Stimulated activated CD4-positive, alpha-beta T cell treated with anti-CD3 and anti-CD28 coated beads, Interleukin-4, amount 100 ng/mL, for 1 hour (primary cell): ENCODE data around the gene UMAD1.

Source experiments
- DNase-seq: peaks from one replicate; pipeline ENCODE4 v3.0.0-alpha.2; 2020

The UMAD1 gene

DNA sequence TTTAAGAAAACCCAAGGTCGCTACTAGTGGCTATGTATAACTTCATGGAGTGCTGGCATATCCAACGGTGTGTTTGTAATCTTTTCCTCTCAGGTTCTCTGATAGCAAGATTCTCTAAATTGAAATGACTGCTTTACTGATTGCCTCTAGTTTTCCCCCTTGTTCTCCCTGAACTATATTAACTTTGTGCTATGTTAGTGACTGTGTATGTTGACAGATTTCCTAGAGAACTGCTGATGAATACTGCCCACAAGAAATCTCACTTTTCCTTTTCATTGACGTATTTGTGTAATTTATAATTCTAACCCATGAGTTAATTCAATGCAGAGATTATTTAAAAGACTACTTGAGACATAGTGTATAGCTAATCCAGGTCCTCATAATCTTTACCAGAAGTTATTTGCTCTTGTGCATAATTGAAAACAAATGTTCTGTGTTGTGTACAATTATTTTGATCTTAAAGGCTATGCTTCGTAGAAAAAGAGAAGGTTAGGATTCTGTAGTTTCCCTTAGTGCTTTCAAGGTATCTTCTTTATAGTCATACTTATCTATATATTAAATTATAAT lies 257.5 kb downstream of the UMAD1 start:
- DNase-seq: no peak

DNA sequence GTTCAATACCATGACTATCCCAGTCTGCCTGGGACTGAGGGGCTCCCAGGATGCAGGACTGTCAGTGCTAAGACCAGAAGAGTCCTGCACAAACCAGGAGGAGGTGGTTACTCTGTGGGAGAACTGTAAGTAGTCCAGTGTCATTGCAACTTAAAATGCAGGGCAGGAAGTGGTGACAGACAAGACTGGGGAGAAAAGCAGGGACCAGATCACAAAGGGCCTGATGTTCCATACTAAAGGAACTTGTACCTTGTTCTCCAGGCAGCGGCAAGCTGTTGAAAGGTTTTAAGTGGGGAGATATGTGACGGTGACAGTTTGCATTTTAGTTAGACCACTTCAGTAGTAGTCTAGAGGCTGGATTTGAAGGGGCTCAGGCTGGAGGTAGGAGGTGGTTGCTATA lies 262.3 kb downstream of the UMAD1 start:
- DNase-seq: no peak

DNA sequence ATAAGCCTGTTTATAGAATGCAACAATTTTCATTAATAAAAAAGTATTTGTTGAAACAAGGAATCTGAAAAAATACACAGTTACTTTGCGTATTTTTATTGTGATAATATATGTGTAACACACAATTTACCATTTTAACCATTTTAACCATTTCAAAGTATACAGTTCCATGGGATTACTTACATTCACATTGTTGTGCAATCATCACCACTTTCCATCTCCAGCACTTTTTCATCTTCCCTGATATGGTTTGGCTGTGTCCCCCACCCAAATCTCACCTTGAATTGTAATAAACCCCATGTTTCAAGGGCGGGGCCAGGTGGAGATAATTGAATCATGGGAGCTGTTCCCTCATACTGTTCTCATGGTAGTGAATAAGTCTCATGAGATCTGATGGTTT lies 266.8 kb downstream of the UMAD1 start:
- no peak for DNase-seq

DNA sequence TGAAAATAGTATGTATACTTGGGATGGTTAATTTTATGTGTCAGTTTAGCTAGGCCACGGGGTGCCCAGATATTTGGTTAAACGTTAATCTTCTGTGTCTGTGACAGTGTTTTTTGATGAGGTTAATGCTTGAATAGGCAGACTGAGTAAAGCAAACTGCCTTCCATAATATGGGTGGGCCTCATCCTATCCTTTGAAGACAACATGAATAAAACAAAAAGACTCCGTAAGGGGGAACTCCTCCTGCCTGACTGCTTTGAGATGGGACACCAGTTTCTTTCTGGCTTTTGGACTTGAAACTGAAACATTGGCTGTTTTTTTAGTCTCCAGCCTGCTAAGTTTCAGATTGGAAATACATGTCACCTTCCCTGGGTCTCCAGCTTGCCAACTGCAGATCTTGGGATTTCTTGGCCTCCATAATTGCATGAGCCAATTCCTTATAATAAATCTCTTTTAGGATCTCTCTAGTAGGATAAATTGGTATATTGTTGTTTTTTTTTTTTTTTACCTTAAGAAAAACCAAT lies 268.1 kb downstream of the UMAD1 start:
- no peak for DNase-seq

DNA sequence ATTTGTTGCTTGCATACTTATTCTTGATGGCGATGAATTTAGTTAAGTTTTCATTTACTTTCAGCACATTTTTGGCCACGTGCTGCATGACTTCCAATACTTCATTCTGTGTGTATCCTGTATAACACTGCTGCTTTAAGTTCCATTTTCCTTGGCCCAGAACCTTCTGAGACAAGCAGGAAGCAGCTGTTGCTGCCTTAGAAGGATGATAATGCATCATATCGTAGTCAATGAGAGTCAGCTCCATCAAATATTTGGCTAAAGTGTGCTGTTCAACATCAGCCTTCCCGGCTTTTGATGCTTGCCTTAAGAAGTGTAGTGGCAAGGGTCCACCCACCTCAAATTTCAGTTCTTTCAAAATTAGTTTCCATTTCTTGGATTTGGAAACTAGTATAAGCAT lies 268.8 kb downstream of the UMAD1 start:
- no peak for DNase-seq

DNA sequence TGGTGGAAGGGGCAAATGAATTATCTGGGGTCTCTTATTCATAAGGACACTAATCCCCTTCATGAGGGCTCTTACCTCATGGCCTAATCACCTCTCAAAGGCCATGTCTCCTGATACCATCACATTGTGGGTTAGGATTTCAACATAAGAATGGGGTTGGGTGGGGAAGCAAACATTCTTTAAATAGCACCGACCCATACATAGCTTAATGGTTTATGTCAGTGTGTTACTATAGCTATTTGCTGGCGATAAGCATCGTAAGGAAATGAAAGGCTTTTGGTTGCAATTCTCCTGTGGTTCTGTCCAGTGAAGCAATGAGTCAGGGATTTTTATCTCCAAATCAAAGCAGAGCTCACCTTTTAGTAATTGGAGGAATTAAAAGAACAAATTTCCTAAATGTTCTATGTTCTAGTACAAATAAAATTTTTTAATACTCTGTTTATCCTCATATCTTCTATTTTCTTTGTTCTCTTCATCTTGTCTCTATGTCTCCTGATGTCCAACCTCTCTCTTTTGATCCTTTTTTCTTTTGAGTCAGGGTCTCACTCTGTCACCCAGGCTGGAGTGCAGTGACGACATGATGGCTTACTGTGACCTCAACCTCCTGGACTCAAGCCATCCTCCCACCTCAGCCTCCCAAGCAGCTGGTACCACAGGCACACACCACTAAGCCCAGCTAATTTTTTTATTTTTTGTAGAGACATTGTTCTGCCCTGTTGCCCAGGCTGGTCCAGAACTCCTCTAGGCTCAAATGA lies 271.0 kb downstream of the UMAD1 start:
- DNase-seq: no peak

DNA sequence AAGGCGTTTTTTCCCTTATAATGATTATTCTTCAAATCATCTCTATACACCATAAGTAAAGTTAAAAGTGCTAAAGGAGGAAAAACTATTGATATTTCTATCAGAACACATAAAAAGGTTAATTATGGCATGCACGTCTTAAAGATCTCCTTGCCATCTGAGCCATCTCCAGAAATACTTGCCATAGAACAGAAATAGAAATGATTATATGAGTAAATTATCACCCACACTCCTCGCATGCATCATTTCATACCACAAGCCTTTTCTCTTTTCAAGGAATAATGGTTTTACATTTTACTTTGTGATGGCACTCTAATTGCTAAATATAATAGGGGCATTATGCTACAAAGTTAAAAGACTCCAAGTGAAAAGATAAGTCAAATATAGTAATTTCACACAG lies 272.4 kb downstream of the UMAD1 start:
- DNase-seq: no peak

DNA sequence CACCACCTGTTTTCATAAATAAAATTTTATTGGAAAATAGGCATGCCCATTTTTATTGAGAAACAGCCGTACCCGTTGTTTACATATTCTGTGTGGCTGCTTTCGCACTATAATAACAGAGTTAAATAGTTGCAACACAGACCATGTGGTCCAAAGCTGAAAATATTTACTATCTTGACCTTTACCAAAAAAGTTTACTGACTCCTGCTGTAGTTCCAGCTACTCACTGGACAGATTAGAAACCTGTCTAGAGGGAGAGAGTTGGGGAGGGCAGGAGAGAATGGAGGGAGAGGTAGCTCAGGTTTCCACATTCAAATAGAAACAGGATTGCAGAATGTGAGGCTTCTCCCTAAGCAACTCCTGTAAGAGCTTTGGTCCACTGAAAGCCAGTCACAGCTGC lies 273.0 kb downstream of the UMAD1 start:
- no peak for DNase-seq

DNA sequence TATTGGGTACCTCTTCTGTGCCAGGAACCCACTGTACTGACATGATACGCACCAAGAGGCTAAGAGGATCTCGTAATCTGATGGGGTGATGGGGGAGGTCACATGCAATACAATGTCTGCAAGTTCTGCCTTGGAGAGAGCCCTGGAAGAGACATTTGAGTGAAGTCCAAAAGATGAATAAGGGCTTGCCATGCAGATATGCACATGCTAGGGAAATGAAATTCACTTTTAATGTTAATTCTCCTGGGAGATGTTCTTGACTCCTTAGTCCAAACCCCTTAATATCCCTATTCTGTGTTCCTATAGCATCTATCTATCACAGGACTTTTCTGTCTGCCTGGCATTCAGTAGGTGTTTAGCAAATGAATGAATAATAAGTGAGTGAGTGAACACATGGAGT lies 274.0 kb downstream of the UMAD1 start:
- no peak for DNase-seq

DNA sequence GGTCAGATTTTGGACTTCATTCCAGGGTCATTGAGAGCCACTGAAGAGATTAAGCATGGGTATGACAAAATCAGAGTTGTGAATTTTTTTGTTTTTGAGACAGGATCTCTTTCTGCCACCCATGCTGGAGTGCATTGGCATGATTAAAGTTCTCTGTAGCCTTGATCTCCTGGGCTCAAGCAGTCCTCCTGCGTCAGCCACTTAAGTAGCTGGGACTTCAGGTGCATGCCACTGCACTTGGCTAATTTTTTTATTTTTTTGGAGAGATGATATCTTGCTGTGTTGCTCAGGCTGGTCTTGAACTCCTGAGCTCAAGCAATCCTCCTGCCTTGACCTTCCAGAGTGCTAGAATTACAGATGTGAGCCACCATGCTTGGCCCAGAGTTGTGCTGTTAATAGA lies 275.5 kb downstream of the UMAD1 start:
- no peak for DNase-seq

DNA sequence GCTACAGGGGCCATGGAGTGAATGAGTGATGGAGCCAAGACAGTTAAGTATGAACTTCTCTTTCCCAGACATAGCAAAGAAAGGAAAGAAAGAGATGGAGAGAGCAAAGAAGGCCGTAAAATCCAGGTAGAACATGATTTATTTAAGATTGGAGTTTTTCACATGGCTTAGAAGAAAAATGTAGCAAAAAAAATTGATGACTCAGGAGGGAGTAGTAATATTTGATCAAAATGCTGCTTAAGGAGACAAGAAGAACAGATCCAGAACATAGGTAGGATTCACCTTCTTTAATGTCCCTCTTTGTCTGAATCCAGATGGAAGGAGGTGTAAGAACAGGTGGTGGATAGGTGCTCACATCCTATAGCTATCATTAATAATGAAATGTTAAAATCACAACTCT lies 277.0 kb downstream of the UMAD1 start:
- DNase-seq: no peak

DNA sequence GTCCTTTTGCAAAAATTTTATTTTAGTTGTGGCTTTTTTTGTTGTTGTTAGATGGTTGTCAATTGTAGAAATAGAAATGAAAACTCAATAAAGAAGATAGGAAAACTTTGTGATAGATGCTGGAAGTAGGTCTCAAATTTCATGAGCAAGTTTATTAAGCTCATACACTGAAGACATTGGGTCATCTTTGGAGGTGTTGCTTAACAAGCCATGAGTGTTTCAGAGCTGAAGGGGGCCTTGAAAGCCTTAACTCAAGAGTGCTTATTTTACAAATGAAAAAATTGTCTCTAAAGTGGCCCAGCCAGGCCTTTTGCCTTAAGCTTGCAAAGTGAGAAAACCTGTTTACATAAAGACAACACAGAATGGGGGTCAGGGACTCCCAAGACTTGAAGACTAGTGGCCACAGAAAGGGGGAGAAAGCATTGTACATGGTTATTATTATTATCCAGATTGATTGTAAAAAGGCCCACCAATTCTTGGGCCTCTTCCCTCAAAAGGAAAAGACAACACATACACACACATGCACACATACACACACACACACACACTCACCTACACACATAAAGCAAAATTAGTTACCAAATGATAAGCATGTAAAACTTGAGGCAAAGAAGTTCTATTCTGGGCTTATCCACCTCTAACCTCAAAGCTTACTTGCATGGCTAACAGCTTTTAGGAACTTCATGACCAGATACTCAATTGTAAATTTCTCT lies 278.3 kb downstream of the UMAD1 start:
- DNase-seq: no peak

DNA sequence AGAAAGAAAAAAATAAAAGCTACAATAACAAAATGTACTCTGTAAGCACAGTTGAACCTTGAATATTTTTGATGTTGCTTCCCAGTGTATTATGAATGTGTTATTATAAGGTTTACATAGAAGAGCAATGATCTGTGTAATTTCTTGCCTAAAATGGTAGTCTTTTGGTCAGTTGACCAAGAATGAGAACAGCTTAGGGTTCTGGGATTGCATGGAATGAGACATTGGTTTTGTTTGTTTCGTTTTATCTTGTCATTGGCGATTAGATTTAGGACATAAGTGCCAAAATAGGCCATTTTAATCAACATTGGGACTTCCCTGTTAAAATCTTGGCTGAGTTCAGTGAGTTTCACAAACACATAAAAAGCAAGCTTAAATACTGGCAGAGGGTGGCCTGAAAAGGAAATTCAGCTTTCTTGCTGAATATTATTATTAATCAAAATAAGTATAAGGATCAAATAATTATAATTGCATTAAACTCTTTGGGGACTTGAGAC lies 278.9 kb downstream of the UMAD1 start:
- DNase-seq: no peak

DNA sequence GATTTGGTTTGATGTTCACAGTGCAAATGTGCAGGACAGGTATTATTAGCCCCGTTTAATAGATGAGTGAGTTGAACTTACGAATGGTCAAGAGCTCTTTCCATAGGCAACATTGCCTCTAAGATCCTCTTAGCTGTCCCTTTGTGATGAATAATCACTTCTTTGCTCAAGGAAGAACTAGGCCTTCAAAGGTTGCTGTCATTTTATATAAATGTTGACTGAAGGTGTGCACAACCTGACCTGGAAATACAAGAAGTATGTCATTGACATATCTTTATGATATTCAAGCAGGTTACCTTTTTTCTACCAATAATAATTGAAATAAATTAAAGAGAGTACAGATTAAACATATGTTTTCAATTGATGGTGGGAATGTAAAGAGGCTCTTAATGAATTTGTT lies 279.5 kb downstream of the UMAD1 start:
- no peak for DNase-seq

DNA sequence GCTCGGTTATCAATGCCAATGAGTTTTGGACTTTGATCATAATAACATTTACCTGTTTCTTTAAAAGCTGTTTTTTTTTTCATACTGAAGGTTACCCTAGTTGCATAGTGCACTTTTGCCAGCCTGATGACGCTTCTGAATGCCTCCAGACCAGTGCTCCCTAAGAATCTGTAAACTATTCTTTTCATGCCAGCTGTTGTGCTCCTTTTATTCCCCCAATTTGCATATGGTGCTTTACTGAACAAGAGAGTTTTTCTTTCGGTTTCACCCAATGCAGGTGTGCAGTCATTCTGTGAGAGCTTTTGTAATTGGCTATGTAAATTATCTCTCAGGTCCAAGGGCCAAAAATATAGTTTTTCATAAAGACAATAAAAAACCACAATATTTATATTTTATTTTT lies 279.9 kb downstream of the UMAD1 start:
- no peak for DNase-seq

DNA sequence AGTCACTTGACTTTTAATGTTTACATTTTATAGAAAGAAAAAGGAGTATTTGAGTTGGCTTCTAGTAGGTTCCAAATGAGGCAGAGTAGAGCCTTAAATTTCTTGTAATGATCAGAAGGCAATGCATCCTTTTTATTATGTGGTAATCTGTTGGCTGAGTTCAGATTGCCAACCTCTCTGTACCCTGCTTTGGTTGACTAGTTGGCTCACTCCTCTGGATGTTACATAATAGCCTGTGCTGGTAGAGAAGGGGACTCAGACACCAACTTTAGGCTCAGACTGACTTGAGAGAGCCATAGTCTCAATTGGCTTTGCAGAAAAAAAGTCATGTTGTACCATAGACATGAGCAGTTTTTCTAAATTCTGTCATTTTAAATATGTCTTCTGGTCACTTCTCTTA lies 281.3 kb downstream of the UMAD1 start:
- DNase-seq: no peak

DNA sequence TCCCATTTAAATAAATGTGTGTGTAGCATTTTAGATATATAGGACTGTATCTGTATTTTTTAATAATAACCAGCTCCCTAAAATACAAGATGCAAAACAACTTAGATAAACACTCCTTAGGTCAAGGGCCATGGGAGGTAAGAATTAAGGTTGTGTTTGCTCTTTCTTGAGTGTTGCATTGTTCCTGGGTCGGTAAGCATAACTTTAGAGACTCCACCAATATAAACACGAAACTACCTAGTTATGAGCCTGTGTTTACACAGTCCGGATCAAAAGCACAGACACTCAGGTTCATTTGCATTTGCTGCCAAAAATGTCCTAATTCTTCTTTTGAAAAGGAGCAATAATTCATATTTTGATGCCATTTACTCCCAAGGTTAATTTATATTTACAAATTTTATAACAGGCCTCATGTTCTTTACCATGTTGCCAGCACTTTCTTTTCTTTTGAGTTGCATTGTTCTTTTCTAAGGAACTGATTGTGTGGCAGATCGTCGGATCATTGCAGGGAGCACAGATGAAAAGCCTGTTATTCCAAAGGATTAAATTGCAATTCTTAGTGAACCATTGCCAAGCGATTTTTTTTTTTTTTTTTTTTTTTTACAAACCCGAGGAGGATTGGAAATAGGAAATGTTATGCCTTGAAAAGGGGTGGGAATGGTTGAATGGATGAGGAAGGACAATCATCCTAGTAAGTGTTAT lies 282.3 kb downstream of the UMAD1 start:
- DNase-seq: no peak

DNA sequence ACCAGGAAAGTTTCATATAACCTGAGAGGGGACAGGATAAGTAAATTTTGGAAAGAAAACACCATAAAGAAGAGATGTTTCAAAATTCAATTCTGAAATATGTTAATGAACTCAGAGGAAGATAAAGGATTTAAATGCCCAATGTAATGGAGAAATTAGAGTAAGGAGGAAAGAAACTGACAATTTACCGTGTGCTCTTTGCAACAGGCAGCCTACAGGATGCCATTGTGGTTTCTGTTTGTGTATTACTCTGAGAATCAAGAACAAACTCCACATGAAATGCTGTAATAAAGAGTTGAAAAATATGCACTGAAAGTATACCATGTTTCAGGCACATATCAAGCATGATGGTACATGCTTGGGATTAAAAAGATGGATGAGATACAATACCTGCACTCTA lies 283.3 kb downstream of the UMAD1 start:
- DNase-seq: no peak

DNA sequence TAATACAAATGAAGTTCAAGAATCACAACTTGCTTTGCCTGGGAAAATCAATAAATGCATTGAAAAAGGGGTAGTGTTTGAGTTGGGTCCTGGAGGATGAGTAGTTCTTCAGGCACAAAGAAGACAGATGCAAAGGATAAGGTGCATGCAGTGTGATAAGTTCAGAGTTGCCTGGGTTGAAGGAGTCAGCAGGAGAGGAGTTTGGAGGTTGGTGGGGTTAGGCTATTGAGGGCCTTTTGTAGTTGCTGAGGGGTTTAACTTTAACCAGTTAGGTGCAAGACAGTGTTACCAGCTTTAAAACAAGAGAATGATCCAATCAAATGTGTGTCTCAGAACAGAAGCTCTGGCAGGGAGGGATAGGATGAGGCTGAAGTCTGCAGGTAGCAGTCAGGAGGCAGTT lies 283.8 kb downstream of the UMAD1 start:
- DNase-seq: no peak
